ENCODE data around the gene SUPT20HL1.

SUPT20HL1 gene

DNA sequence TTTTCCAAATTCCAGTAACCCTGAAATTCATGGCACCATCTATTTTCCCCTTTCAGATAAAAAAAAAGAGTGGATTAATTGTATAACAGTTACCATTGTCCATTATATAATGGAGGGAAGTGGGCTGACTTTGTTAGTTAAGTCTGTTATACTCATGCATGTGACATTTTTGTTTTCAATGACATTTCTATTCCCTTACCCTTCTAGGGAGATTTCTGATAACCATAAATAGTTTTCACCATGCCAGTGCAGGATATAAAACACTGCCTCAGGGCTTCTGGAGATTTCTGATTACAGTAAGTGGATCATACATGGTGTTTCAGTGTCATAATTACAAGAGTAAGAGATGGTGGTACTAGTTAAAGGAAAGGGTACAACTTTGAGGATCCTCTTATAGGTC, 45.5 kb downstream of the SUPT20HL1 start:
- DNase-seq = no peak

Data from cortex of kidney (tissue), 1 donor.